HCT116 (cell line): Measurements from ENCODE around the gene TGFBR3L. TPM values are rescaled to one million over a fixed set of nuclear protein-coding genes. Genes with fewer than 3 reads are reported as not detected.

Source experiments
- ATAC-seq: fragments of 200-7000 bp; cut with Tn5 transposase; 2 replicates; pipeline ENCODE4 v1.9.1; 2020; ENCODE audit warnings: mild to moderate bottlenecking, moderate library complexity
- BruUV-seq: library from RNA; stranded (reverse); fragments of 400-500 nt; replicated peaks from 2 replicates; lab custom pipeline; 2021; lab: Mats Ljungman, UMichigan
- CTCF ChIA-PET: fragments of 300-600 bp; sonication (Branson Sonifier 250); formaldehyde crosslinking; loops from one replicate; lab custom pipeline; 2021; ENCODE audit warnings: antibody characterized with exemption; lab: Charles Lee
- POLR2A ChIA-PET: fragments of 300-600, 350-600 bp; sonication (Branson Sonifier 250); formaldehyde crosslinking; loops from one replicate; lab custom pipeline; 2021; ENCODE audit warnings: antibody characterized with exemption; lab: Charles Lee
- RAD21 ChIA-PET, 2 experiments: fragments of 300-600 bp; sonication (Branson Sonifier 250); formaldehyde crosslinking; loops; one replicate each; lab custom pipeline; 2023; ENCODE audit warnings: low total read pairs in 2 of 2; ENCODE audit not compliant: uncharacterized antibody in 2 of 2, unreplicated experiment in 2 of 2, low non-redundant PET in 1 of 2; lab: Charles Lee
- DNase-seq: peaks from one replicate; pipeline ENCODE4 v3.0.0-alpha.2; 2010; ENCODE audit warnings: low read depth, low spot score
- H2AFZ ChIP-seq: fragments of 200-600 bp; shearing (Covaris generic), sonication (generic); 2 replicates; pipeline ENCODE4 v1.6.1; 2017; ENCODE audit warnings: low read depth, mixed run types, mixed read lengths, antibody characterized with exemption, low read length; ENCODE audit not compliant: poor library complexity, severe bottlenecking
- H3K27ac ChIP-seq: 2 replicates; pipeline ENCODE4 v1.5.1; 2012; ENCODE audit warnings: low read depth, low read length
- H3K27me3 ChIP-seq: fragments of 200-600 bp; sonication (generic); 2 replicates; pipeline ENCODE4 v1.6.1; 2016; ENCODE audit warnings: mixed run types, low read length, mixed read lengths; ENCODE audit not compliant: insufficient read depth
- H3K36me3 ChIP-seq, 2 experiments: fragments of 200-500 bp in 1 of 2; fragments of 200-600 bp in 1 of 2; sonication (Bioruptor generic) in 1 of 2; sonication (generic) in 1 of 2; 2 replicates each; pipeline versions ENCODE4 v1.5.1 to v1.6.1; 2014 to 2016; ENCODE audit warnings: low read length in 2 of 2, inconsistent platforms in 1 of 2, mixed read lengths in 1 of 2, mixed run types in 1 of 2; ENCODE audit not compliant: insufficient read depth in 2 of 2, control insufficient read depth in 1 of 2
- H3K4me1 ChIP-seq, 2 experiments: fragments of 200-600 bp in 1 of 2; sonication (generic) in 1 of 2; 2 replicates each; pipeline versions ENCODE4 v1.5.1 to v1.6.1; 2012 to 2017; ENCODE audit warnings: low read length in 2 of 2, inconsistent platforms in 1 of 2, mild to moderate bottlenecking in 1 of 2, mixed read lengths in 1 of 2, mixed run types in 1 of 2, moderate library complexity in 1 of 2; ENCODE audit not compliant: insufficient read depth in 2 of 2, control insufficient read depth in 1 of 2
- H3K4me2 ChIP-seq: fragments of 200-600 bp; sonication (generic); 2 replicates; pipeline ENCODE4 v1.6.1; 2017; ENCODE audit warnings: mixed run types, low read length, mixed read lengths
- H3K4me3 ChIP-seq, 2 experiments: fragments of 200-600 bp in 1 of 2; sonication (generic) in 1 of 2; replicated peaks in 1 of 2; 2 replicates each; pipeline ENCODE4 v1.5.1; 2011 to 2016; ENCODE audit warnings: low read length in 2 of 2, control low read depth in 1 of 2, low read depth in 1 of 2, mild to moderate bottlenecking in 1 of 2, mixed read lengths in 1 of 2, mixed run types in 1 of 2
- H3K79me2 ChIP-seq: fragments of 200-600 bp; sonication (generic); 2 replicates; pipeline ENCODE4 v1.6.1; 2017; ENCODE audit warnings: mild to moderate bottlenecking, mixed run types, low read length, moderate library complexity, mixed read lengths; ENCODE audit not compliant: insufficient read depth
- H3K9ac ChIP-seq: fragments of 200-600 bp; sonication (generic); 2 replicates; pipeline ENCODE4 v1.6.1; 2016; ENCODE audit warnings: low read length, mixed read lengths
- H3K9me2 ChIP-seq: fragments of 200-600 bp; sonication (generic), shearing (Covaris generic); 2 replicates; pipeline ENCODE4 v1.6.1; 2017; ENCODE audit warnings: mixed run types, mild to moderate bottlenecking, moderate library complexity; ENCODE audit not compliant: insufficient read depth
- H3K9me3 ChIP-seq, 2 experiments: fragments of 200-500 bp in 1 of 2; fragments of 200-600 bp in 1 of 2; sonication (Bioruptor generic) in 1 of 2; sonication (generic) in 1 of 2; 2 replicates each; pipeline ENCODE4 v1.6.1; 2014 to 2017; ENCODE audit warnings: low read length in 2 of 2, mixed read lengths in 2 of 2, inconsistent platforms in 1 of 2, low read depth in 1 of 2, mild to moderate bottlenecking in 1 of 2, mixed run types in 1 of 2, moderate library complexity in 1 of 2; ENCODE audit not compliant: control insufficient read depth in 1 of 2, insufficient read depth in 1 of 2
- H4K20me1 ChIP-seq: fragments of 200-600 bp; sonication (generic), shearing (Covaris generic); 2 replicates; pipeline ENCODE4 v1.6.1; 2017; ENCODE audit warnings: mixed run types, mild to moderate bottlenecking, moderate library complexity; ENCODE audit not compliant: insufficient read depth
- CBX3 ChIP-seq: IDR thresholded peaks from 2 replicates; pipeline ENCODE4 v1.6.1; 2012; ENCODE audit warnings: low read depth
- CEBPB ChIP-seq: IDR thresholded peaks from 2 replicates; pipeline ENCODE4 v1.6.1; 2012; ENCODE audit warnings: low read depth
- EGR1 ChIP-seq: IDR thresholded peaks from 2 replicates; pipeline ENCODE4 v1.6.1; 2012; ENCODE audit warnings: low read depth
- EZH2phosphoT487 ChIP-seq: fragments of 200-600 bp; IDR thresholded peaks from 2 replicates; pipeline ENCODE4 v1.6.1; 2018; ENCODE audit warnings: antibody characterized with exemption, borderline replicate concordance
- SIN3A ChIP-seq: IDR thresholded peaks from 2 replicates; pipeline ENCODE4 v1.6.1; 2012; ENCODE audit warnings: low read depth
- SP1 ChIP-seq: IDR thresholded peaks from 2 replicates; pipeline ENCODE4 v1.6.1; 2012; ENCODE audit warnings: low read depth
- ZFX ChIP-seq: fragments of 450-650 bp; IDR thresholded peaks from 2 replicates; pipeline ENCODE4 v1.6.1; 2017
- ZNF274 ChIP-seq: fragments of 200-500 bp; sonication (Bioruptor generic); IDR thresholded peaks from 2 replicates; pipeline ENCODE4 v1.6.1; 2014; ENCODE audit warnings: mild to moderate bottlenecking, low read depth, low read length, inconsistent platforms
- intact Hi-C: fragments of 100-400 bp; cut with micrococcal nuclease; formaldehyde crosslinking; loops from 2 replicates; pipeline ENCODE4 v1.10.0; 2022
- total RNA-seq: library from RNA; stranded (reverse); gene quantifications from one replicate; pipeline ENCODE4 v1.2.1, GENCODE V29; 2021; ENCODE audit not compliant: unreplicated experiment
- TF ChIP-seq, protein P1 (sequence below), 3 experiments: fragments of 200-600 bp in 1 of 3; sonication (generic) in 1 of 3; IDR thresholded peaks in 2 of 3; conservative IDR thresholded peaks in 1 of 3; 2 replicates each; pipeline ENCODE4 v1.5.1; 2012 to 2017; ENCODE audit warnings: low read depth in 2 of 3, low read length in 2 of 3, antibody characterized with exemption in 1 of 3, borderline replicate concordance in 1 of 3, control low read depth in 1 of 3, mild to moderate bottlenecking in 1 of 3, mixed read lengths in 1 of 3, mixed run types in 1 of 3, moderate library complexity in 1 of 3; ENCODE audit not compliant: insufficient read depth in 1 of 3
- TF ChIP-seq, protein P2 (sequence below): IDR thresholded peaks from 2 replicates; pipeline ENCODE4 v1.6.1; 2011; ENCODE audit warnings: mild to moderate bottlenecking, low read length, moderate library complexity; ENCODE audit not compliant: insufficient replicate concordance; ENCODE audit errors: extremely low read depth
- TF ChIP-seq, protein P3 (sequence below): IDR thresholded peaks from 2 replicates; pipeline ENCODE4 v1.6.1; 2012

The TGFBR3L gene
- total RNA-seq, 1 experiment from 2014 or later = 30.9 TPM

DNA sequence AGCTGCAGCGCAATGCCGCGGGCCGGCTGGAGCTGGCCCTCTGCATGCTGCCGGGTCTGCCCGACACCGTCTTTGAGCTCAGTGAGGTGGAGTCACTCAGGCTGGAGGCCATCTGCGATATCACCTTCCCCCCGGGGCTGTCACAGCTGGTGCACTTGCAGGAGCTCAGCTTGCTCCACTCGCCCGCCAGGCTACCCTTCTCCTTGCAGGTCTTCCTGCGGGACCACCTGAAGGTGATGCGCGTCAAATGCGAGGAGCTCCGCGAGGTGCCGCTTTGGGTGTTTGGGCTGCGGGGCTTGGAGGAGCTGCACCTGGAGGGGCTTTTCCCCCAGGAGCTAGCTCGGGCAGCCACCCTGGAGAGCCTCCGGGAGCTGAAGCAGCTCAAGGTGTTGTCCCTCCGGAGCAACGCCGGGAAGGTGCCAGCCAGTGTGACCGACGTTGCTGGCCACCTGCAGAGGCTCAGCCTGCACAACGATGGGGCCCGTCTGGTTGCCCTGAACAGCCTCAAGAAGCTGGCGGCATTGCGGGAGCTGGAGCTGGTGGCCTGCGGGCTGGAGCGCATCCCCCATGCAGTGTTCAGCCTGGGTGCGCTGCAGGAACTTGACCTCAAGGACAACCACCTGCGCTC, 14.8 kb upstream of the TGFBR3L start:
- Histone ChIP-seq H4K20me1 (no peaks in the 10 kb centered on the region), H3K36me3 (peaks cover 0 to 9% of the 10 kb centered on the region in 2 experiments; a peak in 2 of 4 replicates), H3K4me1 (peaks cover under 1 to 21% of the 10 kb centered on the region in 2 experiments; a peak in 2 of 4 replicates), H3K9me2 (no peaks in the 10 kb centered on the region), H3K9me3 (no peaks in the 10 kb centered on the region), H3K4me3 (no peak overlapping the region), H3K9ac (no peak overlapping the region), H2AFZ (no peak overlapping the region), H3K27me3 (no peaks in the 10 kb centered on the region), H3K4me2 (no peak overlapping the region), H3K27ac (no peak overlapping the region), H3K79me2 (peaks cover 19% of the 10 kb centered on the region)
- TF ChIP-seq, protein P1, sequence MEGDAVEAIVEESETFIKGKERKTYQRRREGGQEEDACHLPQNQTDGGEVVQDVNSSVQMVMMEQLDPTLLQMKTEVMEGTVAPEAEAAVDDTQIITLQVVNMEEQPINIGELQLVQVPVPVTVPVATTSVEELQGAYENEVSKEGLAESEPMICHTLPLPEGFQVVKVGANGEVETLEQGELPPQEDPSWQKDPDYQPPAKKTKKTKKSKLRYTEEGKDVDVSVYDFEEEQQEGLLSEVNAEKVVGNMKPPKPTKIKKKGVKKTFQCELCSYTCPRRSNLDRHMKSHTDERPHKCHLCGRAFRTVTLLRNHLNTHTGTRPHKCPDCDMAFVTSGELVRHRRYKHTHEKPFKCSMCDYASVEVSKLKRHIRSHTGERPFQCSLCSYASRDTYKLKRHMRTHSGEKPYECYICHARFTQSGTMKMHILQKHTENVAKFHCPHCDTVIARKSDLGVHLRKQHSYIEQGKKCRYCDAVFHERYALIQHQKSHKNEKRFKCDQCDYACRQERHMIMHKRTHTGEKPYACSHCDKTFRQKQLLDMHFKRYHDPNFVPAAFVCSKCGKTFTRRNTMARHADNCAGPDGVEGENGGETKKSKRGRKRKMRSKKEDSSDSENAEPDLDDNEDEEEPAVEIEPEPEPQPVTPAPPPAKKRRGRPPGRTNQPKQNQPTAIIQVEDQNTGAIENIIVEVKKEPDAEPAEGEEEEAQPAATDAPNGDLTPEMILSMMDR (IDR thresholded peaks at IDR 0.05 in 2 of 3, conservative IDR thresholded peaks at IDR 0.05 in 1 of 3; ENCODE audit: borderline replicate concordance in 1 of 3, insufficient read depth in 1 of 3, low read depth in 2 of 3, low read length in 2 of 3) = no peak
- TF ChIP-seq, protein P2, sequence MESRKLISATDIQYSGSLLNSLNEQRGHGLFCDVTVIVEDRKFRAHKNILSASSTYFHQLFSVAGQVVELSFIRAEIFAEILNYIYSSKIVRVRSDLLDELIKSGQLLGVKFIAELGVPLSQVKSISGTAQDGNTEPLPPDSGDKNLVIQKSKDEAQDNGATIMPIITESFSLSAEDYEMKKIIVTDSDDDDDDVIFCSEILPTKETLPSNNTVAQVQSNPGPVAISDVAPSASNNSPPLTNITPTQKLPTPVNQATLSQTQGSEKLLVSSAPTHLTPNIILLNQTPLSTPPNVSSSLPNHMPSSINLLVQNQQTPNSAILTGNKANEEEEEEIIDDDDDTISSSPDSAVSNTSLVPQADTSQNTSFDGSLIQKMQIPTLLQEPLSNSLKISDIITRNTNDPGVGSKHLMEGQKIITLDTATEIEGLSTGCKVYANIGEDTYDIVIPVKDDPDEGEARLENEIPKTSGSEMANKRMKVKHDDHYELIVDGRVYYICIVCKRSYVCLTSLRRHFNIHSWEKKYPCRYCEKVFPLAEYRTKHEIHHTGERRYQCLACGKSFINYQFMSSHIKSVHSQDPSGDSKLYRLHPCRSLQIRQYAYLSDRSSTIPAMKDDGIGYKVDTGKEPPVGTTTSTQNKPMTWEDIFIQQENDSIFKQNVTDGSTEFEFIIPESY = no peak
- TF ChIP-seq SP1 (no peak), ZFX (no peak), EGR1 (no peak), SIN3A (no peak), EZH2phosphoT487 (no peak), ZNF274 (no peak), CEBPB (no peak), CBX3 (no peak)
- TF ChIP-seq, protein P3, sequence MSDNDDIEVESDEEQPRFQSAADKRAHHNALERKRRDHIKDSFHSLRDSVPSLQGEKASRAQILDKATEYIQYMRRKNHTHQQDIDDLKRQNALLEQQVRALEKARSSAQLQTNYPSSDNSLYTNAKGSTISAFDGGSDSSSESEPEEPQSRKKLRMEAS = no peak
- CTCF ChIA-PET = interaction anchor here (1.3 kb wide), 1 partner anchor 31 kb away, joined by 5 read pairs; no protein-coding TSS in a partner anchor
- BruUV-seq = no TSS peak
- RAD21 ChIA-PET = no interaction called here
- POLR2A ChIA-PET = interaction anchor here (1.1 to 1.5 kb wide), 4 partner anchors 8 to 44 kb away, joined by 3 to 5 read pairs (median 4); partner anchors contain the start of genes LRRC8E and TIMM44
- intact Hi-C loops = no loop called here
- no peak for DNase-seq
- no peak for ATAC-seq
